ENCODE results near the gene NUCB1.

DNA sequence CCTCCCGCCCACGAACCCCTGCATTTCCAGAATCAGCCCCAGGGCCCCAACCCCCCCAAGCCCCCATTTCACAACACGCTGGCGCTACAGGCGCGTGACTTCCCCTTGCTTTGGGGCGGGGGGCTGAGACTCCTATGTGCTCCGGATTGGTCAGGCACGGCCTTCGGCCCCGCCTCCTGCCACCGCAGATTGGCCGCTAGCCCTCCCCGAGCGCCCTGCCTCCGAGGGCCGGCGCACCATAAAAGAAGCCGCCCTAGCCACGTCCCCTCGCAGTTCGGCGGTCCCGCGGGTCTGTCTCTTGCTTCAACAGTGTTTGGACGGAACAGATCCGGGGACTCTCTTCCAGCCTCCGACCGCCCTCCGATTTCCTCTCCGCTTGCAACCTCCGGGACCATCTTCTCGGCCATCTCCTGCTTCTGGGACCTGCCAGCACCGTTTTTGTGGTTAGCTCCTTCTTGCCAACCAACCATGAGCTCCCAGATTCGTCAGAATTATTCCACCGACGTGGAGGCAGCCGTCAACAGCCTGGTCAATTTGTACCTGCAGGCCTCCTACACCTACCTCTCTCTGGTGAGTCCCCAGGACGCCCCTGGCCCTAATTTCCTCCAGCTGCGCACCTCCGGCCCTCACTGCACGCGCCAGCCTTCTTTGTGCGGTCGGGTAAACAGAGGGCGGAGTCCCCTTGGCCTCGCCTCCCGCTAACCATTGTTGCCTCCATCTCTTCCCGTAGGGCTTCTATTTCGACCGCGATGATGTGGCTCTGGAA is 65.1 kb downstream of the NUCB1 start, which contains the start of gene FTL:
- TF ChIP-seq POLR2A (IDR thresholded peaks at IDR 0.05) = peak; percentile 100
- TF ChIP-seq, protein P1, sequence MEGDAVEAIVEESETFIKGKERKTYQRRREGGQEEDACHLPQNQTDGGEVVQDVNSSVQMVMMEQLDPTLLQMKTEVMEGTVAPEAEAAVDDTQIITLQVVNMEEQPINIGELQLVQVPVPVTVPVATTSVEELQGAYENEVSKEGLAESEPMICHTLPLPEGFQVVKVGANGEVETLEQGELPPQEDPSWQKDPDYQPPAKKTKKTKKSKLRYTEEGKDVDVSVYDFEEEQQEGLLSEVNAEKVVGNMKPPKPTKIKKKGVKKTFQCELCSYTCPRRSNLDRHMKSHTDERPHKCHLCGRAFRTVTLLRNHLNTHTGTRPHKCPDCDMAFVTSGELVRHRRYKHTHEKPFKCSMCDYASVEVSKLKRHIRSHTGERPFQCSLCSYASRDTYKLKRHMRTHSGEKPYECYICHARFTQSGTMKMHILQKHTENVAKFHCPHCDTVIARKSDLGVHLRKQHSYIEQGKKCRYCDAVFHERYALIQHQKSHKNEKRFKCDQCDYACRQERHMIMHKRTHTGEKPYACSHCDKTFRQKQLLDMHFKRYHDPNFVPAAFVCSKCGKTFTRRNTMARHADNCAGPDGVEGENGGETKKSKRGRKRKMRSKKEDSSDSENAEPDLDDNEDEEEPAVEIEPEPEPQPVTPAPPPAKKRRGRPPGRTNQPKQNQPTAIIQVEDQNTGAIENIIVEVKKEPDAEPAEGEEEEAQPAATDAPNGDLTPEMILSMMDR (IDR thresholded peaks at IDR 0.05) = peak in 1 of 6 experiments; percentile 21

Data from Peyer's patch (tissue), 4 donors.